Dendritic cell treated with granulocyte-macrophage colony-stimulating factor and Interleukin-4, amounts not matched to agents 40 ng/mL and 50 ng/mL, for 4 days (primary cell): ENCODE measurements around the gene RBPJ.

ENCODE experiments used
- H3K27ac Mint-ChIP-seq: one replicate; pipeline ENCODE4 v1.8.0; 2022; ENCODE audit warnings: mild to moderate bottlenecking, mixed read lengths
- H3K27me3 Mint-ChIP-seq: one replicate; pipeline ENCODE4 v1.8.0; 2022; ENCODE audit warnings: mild to moderate bottlenecking, mixed read lengths
- H3K36me3 Mint-ChIP-seq: one replicate; pipeline ENCODE4 v1.8.0; 2022; ENCODE audit warnings: low read depth, mixed read lengths
- H3K4me1 Mint-ChIP-seq: one replicate; pipeline ENCODE4 v1.8.0; 2022; ENCODE audit warnings: low read depth, mixed read lengths
- H3K4me3 Mint-ChIP-seq: one replicate; pipeline ENCODE4 v1.8.0; 2022; ENCODE audit warnings: mild to moderate bottlenecking, moderate library complexity, mixed read lengths
- H3K9me3 Mint-ChIP-seq: one replicate; pipeline ENCODE4 v1.8.0; 2022; ENCODE audit warnings: mixed read lengths
- intact Hi-C: fragments of 100-400 bp; cut with micrococcal nuclease; formaldehyde crosslinking; loops from one replicate; pipeline ENCODE4 v1.15.0; 2022

The RBPJ gene

GRCh38 chr4:26360864-26361263 lies 40.0 kb downstream of the RBPJ start:
- Mint-ChIP-seq H3K27me3 (no peaks in the 10 kb centered on the region), H3K27ac (no peak overlapping the region), H3K4me3 (no peak overlapping the region), H3K9me3 (no peaks in the 10 kb centered on the region), H3K36me3 (peaks cover 8% of the 10 kb centered on the region), H3K4me1 (peaks cover 10% of the 10 kb centered on the region)
- intact Hi-C loops, result loop anchor here (10.0 kb wide), 1 partner anchor 54 kb away; no protein-coding TSS in a partner anchor

- H3K4me1 Mint-ChIP-seq, result peaks cover 10% of the 10 kb centered on the region
- no peak overlapping the region for H3K4me3 Mint-ChIP-seq
Measured at GRCh38 chr4:26361297-26361696, 40.5 kb downstream of the RBPJ start.

GRCh38 chr4:26362745-26363439 lies 42.1 kb downstream of the RBPJ start:
- intact Hi-C loops, result loop anchor here (10.0 kb wide), 1 partner anchor 52 kb away; no protein-coding TSS in a partner anchor
- Mint-ChIP-seq H3K36me3 (peaks cover 25% of the 10 kb centered on the region), H3K9me3 (no peaks in the 10 kb centered on the region), H3K27ac (no peak overlapping the region), H3K27me3 (no peaks in the 10 kb centered on the region), H3K4me3 (no peak overlapping the region), H3K4me1 (peaks cover 13% of the 10 kb centered on the region)

More at GRCh38 chr4:26361297-26361696, 40.5 kb downstream of the RBPJ start:
- no peak overlapping the region for H3K27ac Mint-ChIP-seq
- no peaks in the 10 kb centered on the region for H3K9me3 Mint-ChIP-seq
- no peaks in the 10 kb centered on the region for H3K27me3 Mint-ChIP-seq
- peaks cover 9% of the 10 kb centered on the region for H3K36me3 Mint-ChIP-seq
- intact Hi-C loops, result loop anchor here (10.0 kb wide), 1 partner anchor 54 kb away; no protein-coding TSS in a partner anchor

GRCh38 chr4:26365537-26366150 lies 44.8 kb downstream of the RBPJ start:
- Mint-ChIP-seq H3K27ac (no peak overlapping the region), H3K27me3 (peaks cover 7% of the 10 kb centered on the region), H3K9me3 (no peaks in the 10 kb centered on the region), H3K36me3 (peaks cover 50% of the 10 kb centered on the region), H3K4me3 (no peak overlapping the region), H3K4me1 (peaks cover 24% of the 10 kb centered on the region)
- intact Hi-C loops, result loop anchor here (5.0 to 10.0 kb wide), 2 partner anchors 33 to 49 kb away; no protein-coding TSS in a partner anchor

- Mint-ChIP-seq H3K27ac (no peak overlapping the region), H3K4me3 (no peak overlapping the region), H3K36me3 (peaks cover 68% of the 10 kb centered on the region), H3K9me3 (no peaks in the 10 kb centered on the region), H3K4me1 (peaks cover 31% of the 10 kb centered on the region), H3K27me3 (peaks cover 7% of the 10 kb centered on the region)
- intact Hi-C loops, result loop anchor here (5.0 to 10.0 kb wide), 2 partner anchors 36 to 47 kb away; no protein-coding TSS in a partner anchor
Measured at GRCh38 chr4:26367811-26368210, 47.0 kb downstream of the RBPJ start.

- peaks cover 39% of the 10 kb centered on the region for H3K4me1 Mint-ChIP-seq
- H3K27me3 Mint-ChIP-seq, result peaks cover 7% of the 10 kb centered on the region
- no peaks in the 10 kb centered on the region for H3K9me3 Mint-ChIP-seq
- intact Hi-C loops, result loop anchor here (5.0 to 10.0 kb wide), 2 partner anchors 36 to 46 kb away; no protein-coding TSS in a partner anchor
- H3K36me3 Mint-ChIP-seq, result peaks cover 60% of the 10 kb centered on the region
- no peak overlapping the region for H3K27ac Mint-ChIP-seq
- H3K4me3 Mint-ChIP-seq, result no peak overlapping the region
Measured at GRCh38 chr4:26368685-26369084, 47.9 kb downstream of the RBPJ start.

GRCh38 chr4:26369132-26369531 lies 48.3 kb downstream of the RBPJ start:
- intact Hi-C loops, result loop anchor here (5.0 to 10.0 kb wide), 2 partner anchors 37 to 46 kb away; no protein-coding TSS in a partner anchor
- Mint-ChIP-seq H3K9me3 (no peaks in the 10 kb centered on the region), H3K4me1 (peaks cover 39% of the 10 kb centered on the region), H3K27me3 (peaks cover 7% of the 10 kb centered on the region), H3K27ac (no peak overlapping the region), H3K36me3 (peaks cover 63% of the 10 kb centered on the region), H3K4me3 (no peak overlapping the region)

- Mint-ChIP-seq H3K4me1 (peaks cover 39% of the 10 kb centered on the region), H3K27ac (no peak overlapping the region), H3K27me3 (peaks cover 7% of the 10 kb centered on the region), H3K36me3 (peaks cover 67% of the 10 kb centered on the region), H3K9me3 (no peaks in the 10 kb centered on the region), H3K4me3 (no peak overlapping the region)
- intact Hi-C loops, result loop anchor here (5.0 to 10.0 kb wide), 2 partner anchors 37 to 45 kb away; no protein-coding TSS in a partner anchor
Measured at GRCh38 chr4:26369581-26369980, 48.8 kb downstream of the RBPJ start.

GRCh38 chr4:26372076-26372475 lies 51.3 kb downstream of the RBPJ start:
- no peak overlapping the region for H3K27ac Mint-ChIP-seq
- H3K36me3 Mint-ChIP-seq, result peaks cover 79% of the 10 kb centered on the region
- peaks cover 57% of the 10 kb centered on the region for H3K4me1 Mint-ChIP-seq
- no peaks in the 10 kb centered on the region for H3K9me3 Mint-ChIP-seq
- no peak overlapping the region for H3K4me3 Mint-ChIP-seq
- H3K27me3 Mint-ChIP-seq, result peaks cover 7% of the 10 kb centered on the region
- intact Hi-C loops, result no loop called here

- H3K27ac Mint-ChIP-seq, result peak overlapping the region; percentile 46
- peaks cover 61% of the 10 kb centered on the region for H3K4me1 Mint-ChIP-seq
- peaks cover 7% of the 10 kb centered on the region for H3K27me3 Mint-ChIP-seq
- H3K9me3 Mint-ChIP-seq, result no peaks in the 10 kb centered on the region
- intact Hi-C loops, result no loop called here
- H3K36me3 Mint-ChIP-seq, result peaks cover 76% of the 10 kb centered on the region
- no peak overlapping the region for H3K4me3 Mint-ChIP-seq
Measured at GRCh38 chr4:26372525-26373172, 51.8 kb downstream of the RBPJ start.

- H3K36me3 Mint-ChIP-seq, result peaks cover 57% of the 10 kb centered on the region
- no peaks in the 10 kb centered on the region for H3K9me3 Mint-ChIP-seq
- no peak overlapping the region for H3K27ac Mint-ChIP-seq
- intact Hi-C loops, result loop anchor here (1.0 kb wide), 1 partner anchor 9 kb away; no protein-coding TSS in a partner anchor
- peaks cover 1% of the 10 kb centered on the region for H3K27me3 Mint-ChIP-seq
- no peak overlapping the region for H3K4me3 Mint-ChIP-seq
- peaks cover 59% of the 10 kb centered on the region for H3K4me1 Mint-ChIP-seq
Measured at GRCh38 chr4:26375551-26375950, 54.7 kb downstream of the RBPJ start.

- Mint-ChIP-seq H3K4me3 (no peak overlapping the region), H3K4me1 (peaks cover 55% of the 10 kb centered on the region), H3K27ac (peak overlapping the region; percentile 66), H3K9me3 (no peaks in the 10 kb centered on the region), H3K27me3 (no peaks in the 10 kb centered on the region), H3K36me3 (peaks cover 50% of the 10 kb centered on the region)
- intact Hi-C loops, result no loop called here
Measured at GRCh38 chr4:26377328-26378311, 56.8 kb downstream of the RBPJ start.

- intact Hi-C loops, result no loop called here
Measured at GRCh38 chr4:26379837-26380236, 59.0 kb downstream of the RBPJ start.

More at GRCh38 chr4:26379837-26380236, 59.0 kb downstream of the RBPJ start:
- H3K27ac Mint-ChIP-seq, result no peak overlapping the region
- H3K36me3 Mint-ChIP-seq, result peaks cover 49% of the 10 kb centered on the region
- no peaks in the 10 kb centered on the region for H3K9me3 Mint-ChIP-seq
- H3K4me3 Mint-ChIP-seq, result no peak overlapping the region
- peaks cover 47% of the 10 kb centered on the region for H3K4me1 Mint-ChIP-seq
- no peaks in the 10 kb centered on the region for H3K27me3 Mint-ChIP-seq
